ENCODE results near the gene ANKRD13C. TPM values are rescaled to one million over a fixed set of nuclear protein-coding genes. Genes with fewer than 3 reads are reported as not detected.
A peak's percentile ranks its signal among the peaks of the same experiment; 100 is the strongest.

The ANKRD13C gene
- total and polyA plus RNA-seq, 10 donors: 7.4 to 27.7 (median 20.7) TPM

GRCh38 chr1:70358921-70359564, 4.5 kb upstream of the ANKRD13C start:
- WGBS, 5 donors: 73 to 86% (median 79%) methylated on average over 7 of the region's 7 CpGs
- no peak overlapping the region for H3K4me3 ChIP-seq
- no peak for TF ChIP-seq POLR2AphosphoS5 (IDR thresholded peaks at IDR 0.05)
- no peak for TF ChIP-seq CTCF (IDR thresholded peaks at IDR 0.05 in 8 of 11, conservative IDR thresholded peaks at IDR 0.05 in 3 of 11)
- TF ChIP-seq POLR2A (IDR thresholded peaks at IDR 0.05): no peak
- H3K27me3 ChIP-seq (replicated peaks in 1 of 7): no peaks in the 10 kb centered on the region
- no peak overlapping the region for H3K27ac ChIP-seq
- H3K9me3 ChIP-seq: no peaks in the 10 kb centered on the region
- DNase-seq: no peak
- H3K36me3 ChIP-seq: no peaks in the 10 kb centered on the region
- peaks cover 3 to 16% (median 10%) of the 10 kb centered on the region in 6 donors for H3K4me1 ChIP-seq
- intact Hi-C loops (cut with DNase I; ENCODE audit: low total_unique reads): loop anchor here (10.0 kb wide), 1 partner anchor 56 kb away; the partner anchor contains the start of gene CTH

GRCh38 chr1:70355920-70356319, 1.4 kb upstream of the ANKRD13C start:
- H3K27me3 ChIP-seq (replicated peaks in 1 of 7): no peaks in the 10 kb centered on the region
- H3K4me1 ChIP-seq: peaks cover 24 to 46% (median 40%) of the 10 kb centered on the region in 6 donors
- intact Hi-C loops (cut with DNase I; ENCODE audit: low total_unique reads): loop anchor here (10.0 kb wide), 1 partner anchor 59 kb away; the partner anchor contains the start of gene CTH
- no peak for DNase-seq
- peak overlapping the region in 1 of 8 donors; percentile 88 for H3K4me3 ChIP-seq
- H3K27ac ChIP-seq: peak overlapping the region in 1 of 8 donors; percentile 95
- H3K36me3 ChIP-seq: peaks cover 0 to 8% (median 3%) of the 10 kb centered on the region in 6 donors
- WGBS, 5 donors: 72 to 79% (median 78%) methylated on average over 7 of the region's 7 CpGs
- H3K9me3 ChIP-seq: no peaks in the 10 kb centered on the region
- TF ChIP-seq POLR2AphosphoS5 (IDR thresholded peaks at IDR 0.05) (no peak), POLR2A (IDR thresholded peaks at IDR 0.05) (no peak), CTCF (IDR thresholded peaks at IDR 0.05 in 8 of 11, conservative IDR thresholded peaks at IDR 0.05 in 3 of 11) (no peak)

GRCh38 chr1:70355111-70355407, 537 bp upstream of the ANKRD13C start:
- 50 to 70% (median 65%) methylated on average over 6 of the region's 6 CpGs for WGBS, 5 donors
- no peak for DNase-seq
- Histone ChIP-seq H3K4me1 (peaks cover 30 to 55% (median 49%) of the 10 kb centered on the region in 6 donors), H3K27ac (peak overlapping the region; percentile 90 to 96 (median 92)), H3K27me3 (replicated peaks in 1 of 7) (no peaks in the 10 kb centered on the region), H3K9me3 (no peaks in the 10 kb centered on the region), H3K4me3 (peak overlapping the region; percentile 79 to 91 (median 86)), H3K36me3 (peaks cover 0 to 13% (median 7%) of the 10 kb centered on the region in 6 donors)
- intact Hi-C loops (cut with DNase I; ENCODE audit: low total_unique reads): loop anchor here (10.0 kb wide), 1 partner anchor 60 kb away; the partner anchor contains the start of gene CTH
- TF ChIP-seq CTCF (IDR thresholded peaks at IDR 0.05 in 8 of 11, conservative IDR thresholded peaks at IDR 0.05 in 3 of 11): no peak
- TF ChIP-seq POLR2A (IDR thresholded peaks at IDR 0.05): no peak
- no peak for TF ChIP-seq POLR2AphosphoS5 (IDR thresholded peaks at IDR 0.05)

GRCh38 chr1:70353601-70354331, 756 bp downstream of the ANKRD13C start:
- peak overlapping the region; percentile 79 to 91 (median 86) for H3K4me3 ChIP-seq
- peak; percentile 92 for DNase-seq
- H3K27ac ChIP-seq: peak overlapping the region; percentile 90 to 96 (median 92)
- no peaks in the 10 kb centered on the region for H3K9me3 ChIP-seq
- WGBS, 5 donors: 0 to 1% (median 1%) methylated on average over 32 to 34 of the region's 34 CpGs
- TF ChIP-seq CTCF (IDR thresholded peaks at IDR 0.05 in 8 of 11, conservative IDR thresholded peaks at IDR 0.05 in 3 of 11) (peak in 1 of 11 experiments; percentile 6), POLR2A (IDR thresholded peaks at IDR 0.05) (no peak)
- no peaks in the 10 kb centered on the region for H3K27me3 ChIP-seq (replicated peaks in 1 of 7)
- H3K4me1 ChIP-seq: peaks cover 30 to 67% (median 59%) of the 10 kb centered on the region in 6 donors
- intact Hi-C loops (cut with DNase I; ENCODE audit: low total_unique reads): loop anchor here (10.0 kb wide), 1 partner anchor 61 kb away; the partner anchor contains the start of gene CTH
- H3K36me3 ChIP-seq: peaks cover 0 to 13% (median 7%) of the 10 kb centered on the region in 6 donors

All from spleen (tissue), 11 donors.